ENCODE measurements around the gene IP6K2. TPM values are rescaled to one million over a fixed set of nuclear protein-coding genes. Genes with fewer than 3 reads are reported as not detected.

Gene IP6K2
- total RNA-seq, 2 donors from 2014 or later: 104 to 127 TPM

- peaks cover 72% of the 10 kb centered on the region for H3K36me3 Mint-ChIP-seq (ENCODE audit: low read depth)
- no peaks in the 10 kb centered on the region for H3K9me3 ChIP-seq (ENCODE audit: control insufficient read depth, low read length)
- H3K36me3 ChIP-seq (ENCODE audit: control insufficient read depth, insufficient read depth, low read length): peaks cover 82% of the 10 kb centered on the region
- H3K27ac ChIP-seq (ENCODE audit: low read depth, low read length): peak overlapping the region; percentile 93
- no peak overlapping the region for H3K4me3 ChIP-seq (ENCODE audit: low read length)
- peak overlapping the region; percentile 32 for H3K4me3 Mint-ChIP-seq
- H3K9ac ChIP-seq (ENCODE audit: extremely low read depth, low read length, poor library complexity, severe bottlenecking): no peak overlapping the region
- no peaks in the 10 kb centered on the region for H3K4me1 ChIP-seq (ENCODE audit: control insufficient read depth, insufficient read depth, low read length)
- WGBS, 2 experiments (ENCODE audit: insufficient coverage in 1 of 2, insufficient read length in 1 of 2): 63 to 79% methylated on average over 9 of the region's 9 CpGs
- no peaks in the 10 kb centered on the region for H3K27me3 ChIP-seq (ENCODE audit: control insufficient read depth, insufficient read depth, low read length, poor library complexity, severe bottlenecking)
- peak; percentile 91 for DNase-seq
- H3K27ac Mint-ChIP-seq: peak overlapping the region; percentile 92
- H3K27me3 Mint-ChIP-seq (ENCODE audit: insufficient read depth): no peaks in the 10 kb centered on the region
- peaks cover 11% of the 10 kb centered on the region for H3K4me1 Mint-ChIP-seq
- H3K9me3 Mint-ChIP-seq: no peaks in the 10 kb centered on the region
- TF ChIP-seq CTCF (conservative IDR thresholded peaks at IDR 0.05): no peak
Measured at GRCh38 chr3:48695393-48695753, 21.6 kb downstream of the IP6K2 start.

DNA sequence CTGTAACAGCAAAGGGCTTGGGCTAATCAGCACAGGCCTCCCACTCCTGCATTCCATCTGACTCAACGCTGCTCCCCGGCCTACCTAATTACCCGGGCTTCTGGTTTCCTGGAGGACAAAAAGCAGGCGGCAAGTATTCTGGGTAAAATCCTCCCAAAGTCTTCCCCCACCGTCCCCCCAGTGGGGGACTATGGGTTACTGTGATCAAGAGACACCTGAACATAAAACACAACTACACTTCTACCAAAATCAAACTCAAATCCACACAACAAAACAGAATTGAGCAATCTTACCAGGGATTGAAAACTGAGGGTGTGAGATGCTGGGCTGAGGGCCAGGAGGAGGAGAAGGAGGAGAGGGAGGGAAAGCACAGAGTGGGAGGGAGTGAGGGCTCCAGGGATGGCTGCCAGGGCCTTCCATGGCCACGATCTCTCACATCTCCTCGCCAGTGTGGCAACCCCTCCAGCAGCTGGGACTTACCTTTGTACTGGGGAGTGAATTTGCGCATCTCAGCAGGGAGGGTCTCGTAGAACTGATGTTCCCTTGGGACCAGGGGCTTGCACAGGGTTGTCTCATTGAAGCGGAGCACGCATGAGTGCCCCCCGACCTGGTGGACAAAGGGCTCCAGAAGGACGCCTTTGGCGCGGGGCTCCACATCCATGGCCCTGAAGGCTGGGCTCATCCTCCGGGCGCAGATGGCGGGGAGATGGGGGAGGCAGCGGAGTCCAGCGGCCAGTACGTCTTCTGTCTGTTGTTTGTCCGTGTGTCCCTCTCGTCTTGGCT is 22.2 kb downstream of the IP6K2 start:
- Mint-ChIP-seq H3K4me1 (peaks cover 7% of the 10 kb centered on the region), H3K27me3 (ENCODE audit: insufficient read depth) (no peaks in the 10 kb centered on the region), H3K36me3 (ENCODE audit: low read depth) (peaks cover 71% of the 10 kb centered on the region), H3K4me3 (peak overlapping the region; percentile 32), H3K27ac (peak overlapping the region; percentile 92), H3K9me3 (no peaks in the 10 kb centered on the region)
- no peak overlapping the region for H3K9ac ChIP-seq (ENCODE audit: extremely low read depth, low read length, poor library complexity, severe bottlenecking)
- peak overlapping the region; percentile 93 for H3K27ac ChIP-seq (ENCODE audit: low read depth, low read length)
- H3K36me3 ChIP-seq (ENCODE audit: control insufficient read depth, insufficient read depth, low read length): peaks cover 82% of the 10 kb centered on the region
- no peak for DNase-seq
- H3K9me3 ChIP-seq (ENCODE audit: control insufficient read depth, low read length): no peaks in the 10 kb centered on the region
- H3K27me3 ChIP-seq (ENCODE audit: control insufficient read depth, insufficient read depth, low read length, poor library complexity, severe bottlenecking): no peaks in the 10 kb centered on the region
- no peak for TF ChIP-seq CTCF (conservative IDR thresholded peaks at IDR 0.05)
- H3K4me1 ChIP-seq (ENCODE audit: control insufficient read depth, insufficient read depth, low read length): no peaks in the 10 kb centered on the region
- H3K4me3 ChIP-seq (ENCODE audit: low read length): no peak overlapping the region
- WGBS, 2 experiments (ENCODE audit: insufficient coverage in 1 of 2, insufficient read length in 1 of 2): 88 to 89% methylated on average over 9 to 23 of the region's 23 CpGs

- no peaks in the 10 kb centered on the region for H3K27me3 ChIP-seq (ENCODE audit: control insufficient read depth, insufficient read depth, low read length, poor library complexity, severe bottlenecking)
- DNase-seq: no peak
- no peaks in the 10 kb centered on the region for H3K4me1 ChIP-seq (ENCODE audit: control insufficient read depth, insufficient read depth, low read length)
- no peak overlapping the region for H3K4me3 ChIP-seq (ENCODE audit: low read length)
- H3K4me3 Mint-ChIP-seq: no peak overlapping the region
- H3K9ac ChIP-seq (ENCODE audit: extremely low read depth, low read length, poor library complexity, severe bottlenecking): no peak overlapping the region
- H3K36me3 ChIP-seq (ENCODE audit: control insufficient read depth, insufficient read depth, low read length): peaks cover 82% of the 10 kb centered on the region
- WGBS, 2 experiments (ENCODE audit: insufficient coverage in 1 of 2, insufficient read length in 1 of 2): 96 to 98% methylated on average over 7 to 8 of the region's 8 CpGs
- H3K27ac Mint-ChIP-seq: peak overlapping the region; percentile 42
- H3K36me3 Mint-ChIP-seq (ENCODE audit: low read depth): peaks cover 70% of the 10 kb centered on the region
- peaks cover 7% of the 10 kb centered on the region for H3K4me1 Mint-ChIP-seq
- H3K27me3 Mint-ChIP-seq (ENCODE audit: insufficient read depth): no peaks in the 10 kb centered on the region
- TF ChIP-seq CTCF (conservative IDR thresholded peaks at IDR 0.05): no peak
- H3K27ac ChIP-seq (ENCODE audit: low read depth, low read length): no peak overlapping the region
- H3K9me3 Mint-ChIP-seq: no peaks in the 10 kb centered on the region
- no peaks in the 10 kb centered on the region for H3K9me3 ChIP-seq (ENCODE audit: control insufficient read depth, low read length)
Measured at GRCh38 chr3:48693826-48694225, 23.2 kb downstream of the IP6K2 start.

All from endodermal cell (in vitro differentiated cells).